HepG2 (cell line): Measurements from ENCODE around the gene DGKD.

ENCODE experiments used
- EHMT2 ChIP-seq: fragments of 200-600 bp; sonication (generic); IDR thresholded peaks from 2 replicates; pipeline ENCODE4 v1.7.0; 2017; ENCODE audit warnings: antibody characterized with exemption, low read depth, low read length, borderline replicate concordance
- NFATC3 ChIP-seq: sonication (generic); formaldehyde crosslinking; IDR thresholded peaks from 2 replicates; pipeline ENCODE4 v1.5.1; 2020; ENCODE audit warnings: mild to moderate bottlenecking, missing genetic modification reagents
- RFX3 ChIP-seq: IDR thresholded peaks from 2 replicates; pipeline ENCODE4 v1.6.1; 2016; ENCODE audit warnings: missing biosample characterization, missing genetic modification reagents
- SRSF4 ChIP-seq: fragments of 200-400 bp; formaldehyde crosslinking; IDR thresholded peaks from one replicate; pipeline ENCODE4 v1.6.1; 2018; ENCODE audit warnings: mild to moderate bottlenecking, low read depth, low read length, moderate library complexity; ENCODE audit not compliant: poor library complexity, severe bottlenecking
- TF ChIP-seq, protein P1 (sequence below): sonication (generic); formaldehyde crosslinking; IDR thresholded peaks from 2 replicates; pipeline ENCODE4 v1.5.0; 2020; ENCODE audit warnings: missing genetic modification reagents, mild to moderate bottlenecking, borderline replicate concordance
- TF ChIP-seq, protein P2 (sequence below), 2 experiments: sonication (generic) in 1 of 2; formaldehyde crosslinking in 1 of 2; IDR thresholded peaks; 2 replicates each; pipeline versions ENCODE4 v1.4.0 to v1.6.1; 2018 to 2020; ENCODE audit warnings: missing genetic modification reagents in 2 of 2, borderline replicate concordance in 1 of 2, low read depth in 1 of 2, mild to moderate bottlenecking in 1 of 2, missing biosample characterization in 1 of 2

DNA sequence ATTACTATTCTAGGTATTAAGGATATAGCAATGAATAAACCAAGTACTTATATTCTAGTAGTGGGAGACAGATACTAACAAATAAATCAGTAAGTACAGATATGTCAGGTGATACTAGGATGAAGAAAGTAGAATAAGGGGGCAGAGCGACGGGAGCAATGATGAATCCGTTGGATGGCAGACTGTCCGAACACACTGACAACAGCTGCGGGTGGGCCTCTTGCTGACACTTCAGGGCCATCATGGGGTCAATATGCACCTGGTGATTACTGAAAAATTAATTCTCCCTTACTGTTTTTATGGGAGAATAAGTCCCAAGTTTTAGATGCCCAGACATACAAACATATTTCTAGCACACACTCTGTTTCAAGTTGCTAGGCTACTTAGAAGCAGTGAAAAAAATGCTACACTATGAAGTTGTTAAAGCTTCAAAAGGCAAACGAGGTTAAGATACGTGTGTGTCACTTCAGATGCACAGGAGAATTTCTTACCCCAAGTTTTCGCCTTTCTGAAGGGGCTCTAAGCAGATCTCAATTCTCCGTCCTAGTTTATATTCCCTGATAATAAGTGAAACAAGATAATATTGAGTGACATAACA, 133.6 kb downstream of the DGKD start:
- no peak for TF ChIP-seq RFX3 (CRISPR knock-in tag)
- TF ChIP-seq EHMT2 = no peak
- TF ChIP-seq, protein P1, sequence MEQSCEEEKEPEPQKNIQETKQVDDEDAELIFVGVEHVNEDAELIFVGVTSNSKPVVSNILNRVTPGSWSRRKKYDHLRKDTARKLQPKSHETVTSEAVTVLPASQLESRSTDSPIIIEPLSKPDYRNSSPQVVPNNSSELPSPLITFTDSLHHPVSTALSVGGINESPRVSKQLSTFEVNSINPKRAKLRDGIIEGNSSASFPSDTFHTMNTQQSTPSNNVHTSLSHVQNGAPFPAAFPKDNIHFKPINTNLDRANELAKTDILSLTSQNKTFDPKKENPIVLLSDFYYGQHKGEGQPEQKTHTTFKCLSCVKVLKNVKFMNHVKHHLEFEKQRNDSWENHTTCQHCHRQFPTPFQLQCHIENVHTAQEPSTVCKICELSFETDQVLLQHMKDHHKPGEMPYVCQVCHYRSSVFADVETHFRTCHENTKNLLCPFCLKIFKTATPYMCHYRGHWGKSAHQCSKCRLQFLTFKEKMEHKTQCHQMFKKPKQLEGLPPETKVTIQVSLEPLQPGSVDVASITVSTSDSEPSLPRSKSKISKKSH (CRISPR knock-in tag) = no peak
- TF ChIP-seq, protein P2, sequence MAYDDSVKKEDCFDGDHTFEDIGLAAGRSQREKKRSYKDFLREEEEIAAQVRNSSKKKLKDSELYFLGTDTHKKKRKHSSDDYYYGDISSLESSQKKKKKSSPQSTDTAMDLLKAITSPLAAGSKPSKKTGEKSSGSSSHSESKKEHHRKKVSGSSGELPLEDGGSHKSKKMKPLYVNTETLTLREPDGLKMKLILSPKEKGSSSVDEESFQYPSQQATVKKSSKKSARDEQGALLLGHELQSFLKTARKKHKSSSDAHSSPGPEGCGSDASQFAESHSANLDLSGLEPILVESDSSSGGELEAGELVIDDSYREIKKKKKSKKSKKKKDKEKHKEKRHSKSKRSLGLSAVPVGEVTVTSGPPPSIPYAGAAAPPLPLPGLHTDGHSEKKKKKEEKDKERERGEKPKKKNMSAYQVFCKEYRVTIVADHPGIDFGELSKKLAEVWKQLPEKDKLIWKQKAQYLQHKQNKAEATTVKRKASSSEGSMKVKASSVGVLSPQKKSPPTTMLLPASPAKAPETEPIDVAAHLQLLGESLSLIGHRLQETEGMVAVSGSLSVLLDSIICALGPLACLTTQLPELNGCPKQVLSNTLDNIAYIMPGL (CRISPR knock-in tag; IDR thresholded peaks at IDR 0.05; ENCODE audit: borderline replicate concordance in 1 of 2, low read depth in 1 of 2) = no peak
- TF ChIP-seq SRSF4 = no peak
- TF ChIP-seq NFATC3 (CRISPR knock-in tag) = no peak
